SH-SY5Y (cell line): ENCODE data around the gene GALNT1.

ENCODE experiments used
- GATA2 ChIP-seq: IDR thresholded peaks from 2 replicates; pipeline ENCODE4 v1.6.1; 2011; ENCODE audit warnings: mild to moderate bottlenecking, low read depth, low read length
- GATA3 ChIP-seq: IDR thresholded peaks from 2 replicates; pipeline ENCODE4 v1.6.1; 2011; ENCODE audit warnings: low read depth, mild to moderate bottlenecking, low read length, moderate library complexity

DNA sequence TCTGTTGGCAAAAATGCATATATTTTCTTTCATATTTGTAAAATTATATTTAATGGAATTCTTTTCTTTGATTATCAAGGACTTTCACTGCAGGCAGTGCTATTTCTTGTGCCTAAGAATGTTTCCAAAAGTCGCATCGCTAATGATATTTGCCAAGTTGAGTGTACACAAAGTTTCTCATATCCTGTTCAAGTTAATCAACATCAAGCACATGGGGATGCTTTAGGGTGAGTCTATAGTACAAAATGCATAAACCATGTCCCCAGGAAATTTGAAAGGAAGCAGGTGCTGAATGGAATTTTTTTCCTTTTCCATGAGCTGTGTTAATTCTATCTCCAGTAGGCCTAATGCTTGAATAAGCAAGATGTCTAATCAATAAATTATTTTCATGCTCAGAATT is 129.7 kb downstream of the GALNT1 start:
- TF ChIP-seq GATA3 = no peak
- TF ChIP-seq GATA2 = no peak
